ENCODE data around the gene TTC34.
"Not testable (repeated sequence)": the region's sequence is repeated elsewhere in the genome, so short reads cannot be mapped to it uniquely, and the experiment has no call there.

Gene TTC34

GRCh38 chr1:2652926-2653571, 148.4 kb downstream of the TTC34 start:
- not testable (repeated sequence) for H2AK5ac ChIP-seq (ENCODE audit: low read length); H4K12ac ChIP-seq (ENCODE audit: low read depth, low read length); H3K14ac ChIP-seq (ENCODE audit: low read length); H3K27me3 ChIP-seq (ENCODE audit: insufficient read depth, low read length); H2BK12ac ChIP-seq (ENCODE audit: low read length); H3K18ac ChIP-seq (ENCODE audit: low read length); H4K8ac ChIP-seq (ENCODE audit: low read depth, low read length); H3K23ac ChIP-seq (ENCODE audit: low read length); H3K9ac ChIP-seq (ENCODE audit: low read length); H2AFZ ChIP-seq (ENCODE audit: insufficient read depth, low read length, poor library complexity); H2BK5ac ChIP-seq (ENCODE audit: low read depth, low read length, poor library complexity); H3K79me1 ChIP-seq (ENCODE audit: low read length); H3K4ac ChIP-seq (ENCODE audit: low read depth, low read length); H3K27ac ChIP-seq (ENCODE audit: low read depth, low read length); H3K79me2 ChIP-seq (ENCODE audit: control insufficient read depth, insufficient read depth, low read length, poor library complexity); H3K4me1 ChIP-seq (ENCODE audit: control insufficient read depth in 1 of 2, insufficient read depth in 2 of 2, low read length in 2 of 2); H4K91ac ChIP-seq (ENCODE audit: low read depth, low read length); H3K4me2 ChIP-seq (ENCODE audit: low read length); H2BK120ac ChIP-seq (ENCODE audit: insufficient read depth, low read length, poor library complexity); H3K36me3 ChIP-seq (ENCODE audit: control insufficient read depth in 1 of 2, insufficient read depth in 2 of 2, low read length in 2 of 2); DNase-seq
- Histone ChIP-seq H3K4me3 (ENCODE audit: low read depth, low read length) (peak overlapping the region; percentile 18), H3K9me3 (ENCODE audit: insufficient read depth, low read depth, low read length) (peaks cover 77% of the 10 kb centered on the region)
- WGBS (ENCODE audit: extremely low coverage, insufficient coverage, insufficient read length): no CpG with 5 or more reads among the region's 12 CpGs

- H4K8ac ChIP-seq (ENCODE audit: low read depth, low read length); H3K36me3 ChIP-seq (ENCODE audit: control insufficient read depth in 1 of 2, insufficient read depth in 2 of 2, low read length in 2 of 2); H3K18ac ChIP-seq (ENCODE audit: low read length); H3K4me1 ChIP-seq (ENCODE audit: control insufficient read depth in 1 of 2, insufficient read depth in 2 of 2, low read length in 2 of 2); H3K27ac ChIP-seq (ENCODE audit: low read depth, low read length); H2AFZ ChIP-seq (ENCODE audit: insufficient read depth, low read length, poor library complexity); H3K79me2 ChIP-seq (ENCODE audit: control insufficient read depth, insufficient read depth, low read length, poor library complexity); H3K23ac ChIP-seq (ENCODE audit: low read length); DNase-seq; H2BK120ac ChIP-seq (ENCODE audit: insufficient read depth, low read length, poor library complexity); H3K14ac ChIP-seq (ENCODE audit: low read length); H4K12ac ChIP-seq (ENCODE audit: low read depth, low read length); H2BK5ac ChIP-seq (ENCODE audit: low read depth, low read length, poor library complexity); H2BK12ac ChIP-seq (ENCODE audit: low read length); H3K4ac ChIP-seq (ENCODE audit: low read depth, low read length); H3K27me3 ChIP-seq (ENCODE audit: insufficient read depth, low read length); H3K9ac ChIP-seq (ENCODE audit: low read length); H3K4me2 ChIP-seq (ENCODE audit: low read length); H4K91ac ChIP-seq (ENCODE audit: low read depth, low read length); H2AK5ac ChIP-seq (ENCODE audit: low read length); H3K79me1 ChIP-seq (ENCODE audit: low read length): not testable (repeated sequence)
- peak overlapping the region; percentile 18 for H3K4me3 ChIP-seq (ENCODE audit: low read depth, low read length)
- WGBS (ENCODE audit: extremely low coverage, insufficient coverage, insufficient read length): no CpG with 5 or more reads among the region's 16 CpGs
- peaks cover 76% of the 10 kb centered on the region for H3K9me3 ChIP-seq (ENCODE audit: insufficient read depth, low read depth, low read length)
Observed at GRCh38 chr1:2652152-2652925, 149.2 kb downstream of the TTC34 start.

GRCh38 chr1:2650967-2651645, 150.4 kb downstream of the TTC34 start:
- no peaks in the 10 kb centered on the region for H3K79me1 ChIP-seq (ENCODE audit: low read length)

DNA sequence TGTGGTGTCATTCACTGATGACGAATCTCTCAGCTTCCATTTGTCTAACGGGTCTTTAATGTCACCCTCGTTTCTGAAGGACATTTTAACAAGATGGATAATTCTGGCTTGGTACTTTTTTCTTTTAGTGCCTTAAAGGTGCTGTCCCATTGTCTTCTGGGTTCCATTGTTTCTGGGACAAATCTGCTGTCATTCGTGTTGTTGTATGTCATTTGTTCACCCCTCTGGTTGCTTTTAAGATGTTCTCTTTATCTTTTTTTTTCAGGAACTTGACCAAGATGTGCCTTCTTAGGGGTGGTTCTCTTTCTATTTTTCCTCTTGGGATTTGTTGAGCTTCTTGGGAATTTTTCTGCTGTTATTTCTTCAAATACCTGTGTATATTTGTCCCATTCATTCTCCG, 154.7 kb downstream of the TTC34 start:
- no peak overlapping the region for H4K91ac ChIP-seq (ENCODE audit: low read depth, low read length)

More at GRCh38 chr1:2650967-2651645, 150.4 kb downstream of the TTC34 start:
- Histone ChIP-seq H3K4me3 (ENCODE audit: low read depth, low read length) (no peak overlapping the region), H2AK5ac (ENCODE audit: low read length) (no peak overlapping the region), H3K9ac (ENCODE audit: low read length) (no peak overlapping the region), H3K36me3 (ENCODE audit: control insufficient read depth in 1 of 2, insufficient read depth in 2 of 2, low read length in 2 of 2) (no peaks in the 10 kb centered on the region), H3K4ac (ENCODE audit: low read depth, low read length) (no peak overlapping the region), H4K8ac (ENCODE audit: low read depth, low read length) (no peak overlapping the region), H3K27ac (ENCODE audit: low read depth, low read length) (no peak overlapping the region), H2BK120ac (ENCODE audit: insufficient read depth, low read length, poor library complexity) (no peak overlapping the region), H2BK12ac (ENCODE audit: low read length) (no peak overlapping the region), H3K14ac (ENCODE audit: low read length) (no peak overlapping the region), H3K4me1 (ENCODE audit: control insufficient read depth in 1 of 2, insufficient read depth in 2 of 2, low read length in 2 of 2) (no peaks in the 10 kb centered on the region), H3K27me3 (ENCODE audit: insufficient read depth, low read length) (no peaks in the 10 kb centered on the region), H4K91ac (ENCODE audit: low read depth, low read length) (no peak overlapping the region), H3K79me2 (ENCODE audit: control insufficient read depth, insufficient read depth, low read length, poor library complexity) (no peaks in the 10 kb centered on the region), H3K18ac (ENCODE audit: low read length) (no peak overlapping the region), H4K12ac (ENCODE audit: low read depth, low read length) (no peak overlapping the region), H2BK5ac (ENCODE audit: low read depth, low read length, poor library complexity) (no peak overlapping the region), H3K23ac (ENCODE audit: low read length) (no peak overlapping the region), H2AFZ (ENCODE audit: insufficient read depth, low read length, poor library complexity) (no peak overlapping the region), H3K9me3 (ENCODE audit: insufficient read depth, low read depth, low read length) (peaks cover 74% of the 10 kb centered on the region), H3K4me2 (ENCODE audit: low read length) (no peak overlapping the region)
- no CpG with 5 or more reads among the region's 10 CpGs for WGBS (ENCODE audit: extremely low coverage, insufficient coverage, insufficient read length)
- no peak for DNase-seq

More for the DNA sequence above, 154.7 kb downstream of the TTC34 start:
- no peak overlapping the region for H2BK120ac ChIP-seq (ENCODE audit: insufficient read depth, low read length, poor library complexity)
- peaks cover 6% of the 10 kb centered on the region for H3K79me1 ChIP-seq (ENCODE audit: low read length)
- H3K4ac ChIP-seq (ENCODE audit: low read depth, low read length): no peak overlapping the region
- H3K36me3 ChIP-seq (ENCODE audit: control insufficient read depth in 1 of 2, insufficient read depth in 2 of 2, low read length in 2 of 2): no peaks in the 10 kb centered on the region
- no peak overlapping the region for H2AFZ ChIP-seq (ENCODE audit: insufficient read depth, low read length, poor library complexity)
- H2AK5ac ChIP-seq (ENCODE audit: low read length): no peak overlapping the region
- H4K8ac ChIP-seq (ENCODE audit: low read depth, low read length): no peak overlapping the region
- no peak overlapping the region for H3K4me3 ChIP-seq (ENCODE audit: low read depth, low read length)
- H3K27ac ChIP-seq (ENCODE audit: low read depth, low read length): no peak overlapping the region
- no peak overlapping the region for H2BK5ac ChIP-seq (ENCODE audit: low read depth, low read length, poor library complexity)
- no peak overlapping the region for H3K14ac ChIP-seq (ENCODE audit: low read length)
- no peak overlapping the region for H3K9ac ChIP-seq (ENCODE audit: low read length)
- no peak overlapping the region for H3K18ac ChIP-seq (ENCODE audit: low read length)
- no peak overlapping the region for H3K23ac ChIP-seq (ENCODE audit: low read length)
- DNase-seq: no peak
- no peak overlapping the region for H2BK12ac ChIP-seq (ENCODE audit: low read length)
- peaks cover 6 to 12% of the 10 kb centered on the region in 2 experiments for H3K4me1 ChIP-seq (ENCODE audit: control insufficient read depth in 1 of 2, insufficient read depth in 2 of 2, low read length in 2 of 2)
- H3K9me3 ChIP-seq (ENCODE audit: insufficient read depth, low read depth, low read length): peaks cover 49% of the 10 kb centered on the region
- H3K4me2 ChIP-seq (ENCODE audit: low read length): no peak overlapping the region
- peaks cover 8% of the 10 kb centered on the region for H3K79me2 ChIP-seq (ENCODE audit: control insufficient read depth, insufficient read depth, low read length, poor library complexity)
- WGBS (ENCODE audit: extremely low coverage, insufficient coverage, insufficient read length): no CpG with 5 or more reads among the region's 5 CpGs
- H4K12ac ChIP-seq (ENCODE audit: low read depth, low read length): no peak overlapping the region
- no peaks in the 10 kb centered on the region for H3K27me3 ChIP-seq (ENCODE audit: insufficient read depth, low read length)
